Lower leg skin (tissue), 3 donors: ENCODE data around the gene TRAPPC4.

Source experiments
- POLR2A ChIP-seq, 2 donors: fragments of 450-650 bp; IDR thresholded peaks; one replicate each; pipeline ENCODE4 v1.6.1; 2016 to 2017; ENCODE audit warnings: antibody characterized with exemption in 2 of 2, mild to moderate bottlenecking in 1 of 2, moderate library complexity in 1 of 2
- TF ChIP-seq, protein P1 (sequence below), 3 donors: fragments of 450-650 bp; IDR thresholded peaks; one replicate each; pipeline ENCODE4 v1.5.1; 2016; ENCODE audit warnings: antibody characterized with exemption in 3 of 3, mild to moderate bottlenecking in 3 of 3, moderate library complexity in 2 of 3

DNA sequence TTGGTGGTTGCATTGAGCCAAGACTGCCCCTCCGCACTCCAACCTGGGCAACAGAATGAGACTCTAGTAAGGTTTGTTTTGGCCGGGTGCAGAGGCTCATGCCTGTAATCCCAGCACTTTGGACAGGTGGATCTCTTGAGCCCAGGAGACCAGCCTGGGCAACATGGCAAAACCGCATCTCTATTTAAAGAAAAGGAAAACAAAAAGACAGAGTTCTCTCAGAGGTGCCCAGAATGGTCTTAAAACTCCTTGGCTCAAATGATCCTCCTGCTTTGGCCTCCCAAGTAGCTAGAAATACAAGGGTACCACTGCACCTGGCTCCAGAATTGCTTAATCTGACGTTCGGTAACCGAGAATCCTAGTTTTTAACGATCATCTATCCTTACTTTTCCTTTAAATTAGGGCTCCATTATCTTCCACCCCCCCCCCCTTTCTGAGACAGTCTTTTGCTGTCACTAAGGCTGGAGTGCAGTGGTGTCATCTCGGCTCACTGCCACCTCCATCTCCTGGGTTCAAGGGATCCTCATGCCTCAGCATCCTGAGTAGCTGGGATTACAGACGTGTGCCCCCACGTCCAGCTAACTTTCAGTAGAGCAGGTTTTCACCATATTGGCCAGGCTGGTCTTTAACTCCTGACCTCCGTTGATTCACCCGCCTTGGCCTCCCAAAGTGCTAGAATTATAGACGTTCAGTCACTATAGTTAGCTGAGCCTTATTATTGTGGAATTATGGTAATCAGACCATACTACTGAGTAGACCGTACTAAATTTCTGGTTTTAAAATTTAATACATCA lies 2.2 kb upstream of the TRAPPC4 start:
- TF ChIP-seq, protein P1, sequence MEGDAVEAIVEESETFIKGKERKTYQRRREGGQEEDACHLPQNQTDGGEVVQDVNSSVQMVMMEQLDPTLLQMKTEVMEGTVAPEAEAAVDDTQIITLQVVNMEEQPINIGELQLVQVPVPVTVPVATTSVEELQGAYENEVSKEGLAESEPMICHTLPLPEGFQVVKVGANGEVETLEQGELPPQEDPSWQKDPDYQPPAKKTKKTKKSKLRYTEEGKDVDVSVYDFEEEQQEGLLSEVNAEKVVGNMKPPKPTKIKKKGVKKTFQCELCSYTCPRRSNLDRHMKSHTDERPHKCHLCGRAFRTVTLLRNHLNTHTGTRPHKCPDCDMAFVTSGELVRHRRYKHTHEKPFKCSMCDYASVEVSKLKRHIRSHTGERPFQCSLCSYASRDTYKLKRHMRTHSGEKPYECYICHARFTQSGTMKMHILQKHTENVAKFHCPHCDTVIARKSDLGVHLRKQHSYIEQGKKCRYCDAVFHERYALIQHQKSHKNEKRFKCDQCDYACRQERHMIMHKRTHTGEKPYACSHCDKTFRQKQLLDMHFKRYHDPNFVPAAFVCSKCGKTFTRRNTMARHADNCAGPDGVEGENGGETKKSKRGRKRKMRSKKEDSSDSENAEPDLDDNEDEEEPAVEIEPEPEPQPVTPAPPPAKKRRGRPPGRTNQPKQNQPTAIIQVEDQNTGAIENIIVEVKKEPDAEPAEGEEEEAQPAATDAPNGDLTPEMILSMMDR (IDR thresholded peaks at IDR 0.05), result no peak
- TF ChIP-seq POLR2A (IDR thresholded peaks at IDR 0.05), result no peak
